ENCODE measurements around the gene UBXN11. TPM values are rescaled to one million over a fixed set of nuclear protein-coding genes. Genes with fewer than 3 reads are reported as not detected.

The UBXN11 gene
- polyA plus RNA-seq, 1 donor from 2014 or later = 18.5 TPM

DNA sequence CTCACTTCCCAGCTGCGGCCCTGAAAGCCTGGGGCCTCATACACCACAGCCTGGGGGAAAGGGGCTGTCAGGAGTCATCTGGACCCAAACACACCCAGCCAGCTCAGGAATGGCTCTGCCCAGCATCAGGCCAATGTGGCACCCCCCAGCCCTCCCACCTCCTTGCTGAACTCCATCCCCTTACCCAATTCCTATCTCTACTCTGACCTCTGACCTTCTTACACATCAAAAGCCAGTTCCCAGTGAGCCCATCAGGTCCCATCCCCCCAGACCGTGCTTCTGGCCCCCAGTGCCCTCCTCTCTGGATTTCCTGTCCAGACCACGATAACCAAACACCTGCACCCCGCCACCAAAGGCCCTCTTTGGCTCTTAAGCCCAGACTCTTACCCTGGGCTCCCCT, 31.2 kb upstream of the UBXN11 start:
- no peaks in the 10 kb centered on the region for H3K79me2 ChIP-seq (replicated peaks; ENCODE audit: insufficient read depth, low read length)
- TF ChIP-seq EP300 (conservative IDR thresholded peaks at IDR 0.05; ENCODE audit: poor library complexity, severe bottlenecking) (no peak), EZH2 (IDR thresholded peaks at IDR 0.05; ENCODE audit: borderline replicate concordance, insufficient read depth, low read length, poor library complexity, severe bottlenecking) (no peak), TAF1 (IDR thresholded peaks at IDR 0.05; ENCODE audit: low read depth) (no peak), REST (IDR thresholded peaks at IDR 0.05; ENCODE audit: borderline replicate concordance) (no peak), POLR2AphosphoS5 (IDR thresholded peaks at IDR 0.05) (no peak), RAD21 (conservative IDR thresholded peaks at IDR 0.05) (no peak), MXI1 (conservative IDR thresholded peaks at IDR 0.05; ENCODE audit: poor library complexity, severe bottlenecking) (no peak), SMC3 (conservative IDR thresholded peaks at IDR 0.05; ENCODE audit: poor library complexity) (no peak)
- TF ChIP-seq, protein P1, sequence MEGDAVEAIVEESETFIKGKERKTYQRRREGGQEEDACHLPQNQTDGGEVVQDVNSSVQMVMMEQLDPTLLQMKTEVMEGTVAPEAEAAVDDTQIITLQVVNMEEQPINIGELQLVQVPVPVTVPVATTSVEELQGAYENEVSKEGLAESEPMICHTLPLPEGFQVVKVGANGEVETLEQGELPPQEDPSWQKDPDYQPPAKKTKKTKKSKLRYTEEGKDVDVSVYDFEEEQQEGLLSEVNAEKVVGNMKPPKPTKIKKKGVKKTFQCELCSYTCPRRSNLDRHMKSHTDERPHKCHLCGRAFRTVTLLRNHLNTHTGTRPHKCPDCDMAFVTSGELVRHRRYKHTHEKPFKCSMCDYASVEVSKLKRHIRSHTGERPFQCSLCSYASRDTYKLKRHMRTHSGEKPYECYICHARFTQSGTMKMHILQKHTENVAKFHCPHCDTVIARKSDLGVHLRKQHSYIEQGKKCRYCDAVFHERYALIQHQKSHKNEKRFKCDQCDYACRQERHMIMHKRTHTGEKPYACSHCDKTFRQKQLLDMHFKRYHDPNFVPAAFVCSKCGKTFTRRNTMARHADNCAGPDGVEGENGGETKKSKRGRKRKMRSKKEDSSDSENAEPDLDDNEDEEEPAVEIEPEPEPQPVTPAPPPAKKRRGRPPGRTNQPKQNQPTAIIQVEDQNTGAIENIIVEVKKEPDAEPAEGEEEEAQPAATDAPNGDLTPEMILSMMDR (IDR thresholded peaks at IDR 0.05; ENCODE audit: poor library complexity, severe bottlenecking) = no peak
- H3K9ac ChIP-seq (ENCODE audit: low read length) = no peak overlapping the region
- H3K9me2 ChIP-seq (ENCODE audit: insufficient read depth, low read length) = no peaks in the 10 kb centered on the region
- no peaks in the 10 kb centered on the region for H4K20me1 ChIP-seq (ENCODE audit: insufficient read depth)
- no peak overlapping the region for H3K27ac ChIP-seq (ENCODE audit: low read length)
- no peak overlapping the region for H3K4me3 ChIP-seq (ENCODE audit: low read length)
- H3K36me3 ChIP-seq (ENCODE audit: insufficient read depth, low read length) = no peaks in the 10 kb centered on the region
- H3K4me2 ChIP-seq (ENCODE audit: low read length) = no peak overlapping the region
- H2AFZ ChIP-seq (ENCODE audit: low read depth, low read length) = no peak overlapping the region
- no peaks in the 10 kb centered on the region for H3K9me3 ChIP-seq (ENCODE audit: low read length)
- H3F3A ChIP-seq (ENCODE audit: insufficient read depth, low read length, poor library complexity, severe bottlenecking) = no peaks in the 10 kb centered on the region
- peaks cover 18% of the 10 kb centered on the region for H3K27me3 ChIP-seq (ENCODE audit: insufficient read depth, low read depth, low read length)

GRCh38 chr1:26337206-26337535, 30.7 kb upstream of the UBXN11 start:
- H3K9me2 ChIP-seq (ENCODE audit: insufficient read depth, low read length) = no peaks in the 10 kb centered on the region
- H3K4me2 ChIP-seq (ENCODE audit: low read length) = no peak overlapping the region
- H3K36me3 ChIP-seq (ENCODE audit: insufficient read depth, low read length) = no peaks in the 10 kb centered on the region
- H3K27ac ChIP-seq (ENCODE audit: low read length) = no peak overlapping the region
- no peak overlapping the region for H3K4me3 ChIP-seq (ENCODE audit: low read length)
- H3K79me2 ChIP-seq (replicated peaks; ENCODE audit: insufficient read depth, low read length) = no peaks in the 10 kb centered on the region
- H2AFZ ChIP-seq (ENCODE audit: low read depth, low read length) = no peak overlapping the region
- no peaks in the 10 kb centered on the region for H4K20me1 ChIP-seq (ENCODE audit: insufficient read depth)
- no peak overlapping the region for H3K9ac ChIP-seq (ENCODE audit: low read length)
- H3K27me3 ChIP-seq (ENCODE audit: insufficient read depth, low read depth, low read length) = peaks cover 18% of the 10 kb centered on the region
- no peaks in the 10 kb centered on the region for H3F3A ChIP-seq (ENCODE audit: insufficient read depth, low read length, poor library complexity, severe bottlenecking)
- H3K9me3 ChIP-seq (ENCODE audit: low read length) = no peaks in the 10 kb centered on the region
- no peak for TF ChIP-seq EZH2 (IDR thresholded peaks at IDR 0.05; ENCODE audit: borderline replicate concordance, insufficient read depth, low read length, poor library complexity, severe bottlenecking)
- TF ChIP-seq MXI1 (conservative IDR thresholded peaks at IDR 0.05; ENCODE audit: poor library complexity, severe bottlenecking) = no peak
- no peak for TF ChIP-seq TAF1 (IDR thresholded peaks at IDR 0.05; ENCODE audit: low read depth)
- no peak for TF ChIP-seq EP300 (conservative IDR thresholded peaks at IDR 0.05; ENCODE audit: poor library complexity, severe bottlenecking)
- TF ChIP-seq RAD21 (conservative IDR thresholded peaks at IDR 0.05) = no peak
- no peak for TF ChIP-seq REST (IDR thresholded peaks at IDR 0.05; ENCODE audit: borderline replicate concordance)
- no peak for TF ChIP-seq POLR2AphosphoS5 (IDR thresholded peaks at IDR 0.05)
- TF ChIP-seq, protein P1 (IDR thresholded peaks at IDR 0.05; ENCODE audit: poor library complexity, severe bottlenecking) = no peak
- no peak for TF ChIP-seq SMC3 (conservative IDR thresholded peaks at IDR 0.05; ENCODE audit: poor library complexity)

All from neural cell (in vitro differentiated cells).